Fibroblast of pulmonary artery (primary cell): ENCODE results near the gene HMX3.

Source experiments
- DNase-seq: peaks from one replicate; pipeline ENCODE4 v3.0.0-alpha.2; 2010; ENCODE audit warnings: low read depth
- H3K4me3 ChIP-seq: replicated peaks from 2 replicates; pipeline ENCODE4 v1.5.1; 2011; ENCODE audit warnings: low read depth, mild to moderate bottlenecking, control low read depth, low read length, moderate library complexity
- TF ChIP-seq, protein P1 (sequence below): IDR thresholded peaks from 2 replicates; pipeline ENCODE4 v1.5.1; 2011; ENCODE audit warnings: mild to moderate bottlenecking, control low read depth, low read length, inconsistent platforms; ENCODE audit errors: missing control alignments

The HMX3 gene

DNA sequence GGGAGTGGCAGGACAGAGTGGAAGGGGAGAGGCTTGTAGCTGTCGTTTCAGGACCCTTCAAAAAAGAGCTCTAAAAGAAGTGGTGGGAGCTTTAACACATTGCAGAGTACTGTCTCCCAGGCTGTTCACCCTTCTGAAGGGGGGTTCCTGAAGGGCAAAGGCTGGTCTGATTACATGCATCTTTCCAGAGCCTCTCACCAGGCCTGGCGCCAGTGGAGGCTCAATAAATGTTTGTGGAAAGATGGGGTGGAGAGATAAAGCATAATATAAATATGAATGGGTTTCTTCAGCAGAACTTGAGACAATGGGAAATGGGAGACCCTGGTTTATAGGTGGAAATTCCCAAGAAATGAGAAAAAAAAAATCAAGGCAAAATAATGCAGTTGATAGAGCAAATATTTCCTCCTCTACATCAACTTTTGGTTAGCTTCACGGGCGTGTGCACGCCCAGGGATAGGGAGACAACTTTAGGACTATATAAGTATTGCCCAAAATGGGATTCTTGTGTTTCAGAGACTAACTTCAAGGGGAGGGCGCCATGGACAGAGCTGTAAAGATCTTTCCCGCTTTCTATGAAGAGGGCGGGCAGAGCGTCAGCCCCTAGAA is 17.8 kb downstream of the HMX3 start:
- H3K4me3 ChIP-seq: no peak overlapping the region
- DNase-seq: no peak
- TF ChIP-seq, protein P1, sequence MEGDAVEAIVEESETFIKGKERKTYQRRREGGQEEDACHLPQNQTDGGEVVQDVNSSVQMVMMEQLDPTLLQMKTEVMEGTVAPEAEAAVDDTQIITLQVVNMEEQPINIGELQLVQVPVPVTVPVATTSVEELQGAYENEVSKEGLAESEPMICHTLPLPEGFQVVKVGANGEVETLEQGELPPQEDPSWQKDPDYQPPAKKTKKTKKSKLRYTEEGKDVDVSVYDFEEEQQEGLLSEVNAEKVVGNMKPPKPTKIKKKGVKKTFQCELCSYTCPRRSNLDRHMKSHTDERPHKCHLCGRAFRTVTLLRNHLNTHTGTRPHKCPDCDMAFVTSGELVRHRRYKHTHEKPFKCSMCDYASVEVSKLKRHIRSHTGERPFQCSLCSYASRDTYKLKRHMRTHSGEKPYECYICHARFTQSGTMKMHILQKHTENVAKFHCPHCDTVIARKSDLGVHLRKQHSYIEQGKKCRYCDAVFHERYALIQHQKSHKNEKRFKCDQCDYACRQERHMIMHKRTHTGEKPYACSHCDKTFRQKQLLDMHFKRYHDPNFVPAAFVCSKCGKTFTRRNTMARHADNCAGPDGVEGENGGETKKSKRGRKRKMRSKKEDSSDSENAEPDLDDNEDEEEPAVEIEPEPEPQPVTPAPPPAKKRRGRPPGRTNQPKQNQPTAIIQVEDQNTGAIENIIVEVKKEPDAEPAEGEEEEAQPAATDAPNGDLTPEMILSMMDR: no peak

- peak within 1 kb of the TSS; percentile 97 for H3K4me3 ChIP-seq
- TF ChIP-seq, protein P1: peak; percentile 13
- peak; percentile 100 for DNase-seq
Observed at GRCh38 chr10:123154092-123154710, 18.4 kb downstream of the HMX3 start, which contains the start of gene BUB3. TSS of gene BUB3 (plus strand) at chr10:123154402. CDS start at chr10:123154918, 516 bp downstream.

- H3K4me3 ChIP-seq: peak overlapping the region; percentile 97
- DNase-seq: peak; percentile 48
- TF ChIP-seq, protein P1: no peak
Observed at GRCh38 chr10:123154711-123155505, 19.1 kb downstream of the HMX3 start.

DNA sequence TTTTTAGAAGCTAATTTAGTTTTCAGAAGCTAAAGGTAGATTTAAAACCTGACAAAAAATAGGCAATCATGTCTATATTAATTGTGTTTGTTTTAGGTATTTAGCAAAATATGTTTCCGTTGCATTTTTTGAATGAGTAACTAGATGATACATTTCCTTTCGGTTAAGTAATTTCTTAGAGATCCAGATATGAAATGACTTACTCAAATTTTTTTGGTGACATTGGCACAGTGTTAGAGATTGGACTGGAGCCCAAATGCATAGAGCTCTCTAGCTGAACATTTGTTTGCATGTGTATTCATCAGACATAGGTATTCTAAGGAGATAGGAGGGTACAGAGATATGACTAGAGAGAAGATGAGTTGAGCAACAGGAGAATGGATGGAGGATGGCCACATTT is 20.3 kb downstream of the HMX3 start:
- TF ChIP-seq, protein P1: no peak
- peak overlapping the region; percentile 97 for H3K4me3 ChIP-seq
- DNase-seq: peak; percentile 72

GRCh38 chr10:123157210-123157609 is 21.4 kb downstream of the HMX3 start:
- H3K4me3 ChIP-seq: no peak overlapping the region
- DNase-seq: peak; percentile 45
- TF ChIP-seq, protein P1: no peak

DNA sequence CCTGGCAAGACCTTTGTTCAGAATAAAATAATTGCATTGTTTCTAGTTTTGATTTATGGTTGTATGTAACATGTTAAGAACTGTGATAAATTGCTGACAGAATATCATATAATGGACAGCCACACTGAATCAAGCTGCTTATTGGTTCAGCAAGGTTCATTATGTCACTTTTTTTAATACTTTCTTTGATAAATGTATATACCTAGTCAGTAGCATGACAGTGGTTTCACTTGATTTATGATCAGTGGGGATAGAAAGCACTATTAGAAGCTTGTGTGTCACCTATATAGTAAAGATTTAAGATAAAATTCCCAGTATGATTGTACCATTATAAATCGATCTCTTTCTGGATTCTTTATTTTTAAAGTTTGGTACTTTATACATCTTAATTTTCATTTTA is 22.9 kb downstream of the HMX3 start:
- H3K4me3 ChIP-seq: no peak overlapping the region
- no peak for DNase-seq
- TF ChIP-seq, protein P1: no peak
